Liver (tissue), 9 donors: ENCODE results near the gene SPATA32. TPM values are rescaled to one million over a fixed set of nuclear protein-coding genes. Genes with fewer than 3 reads are reported as not detected.
A peak's percentile ranks its signal among the peaks of the same experiment; 100 is the strongest.

ENCODE experiments used
- DNase-seq: peaks from one replicate; pipeline ENCODE4 v3.0.0-alpha.2; 2017; ENCODE audit warnings: low spot score
- H3K27ac ChIP-seq, 2 donors: one replicate each; pipeline ENCODE4 v1.7.0; 2013; ENCODE audit warnings: inconsistent platforms in 2 of 2, low read length in 2 of 2, control low read depth in 1 of 2, low read depth in 1 of 2, mild to moderate bottlenecking in 1 of 2
- H3K27me3 ChIP-seq, 4 donors: one replicate each; pipeline versions ENCODE4 v1.6.1 to v1.7.0; 2013; ENCODE audit warnings: low read length in 3 of 4, inconsistent platforms in 1 of 4, mild to moderate bottlenecking in 1 of 4, moderate library complexity in 1 of 4; ENCODE audit not compliant: control insufficient read depth in 4 of 4, insufficient read depth in 4 of 4
- H3K36me3 ChIP-seq, 4 donors: one replicate each; pipeline versions ENCODE4 v1.6.1 to v1.7.0; 2013; ENCODE audit warnings: low read length in 3 of 4, mild to moderate bottlenecking in 3 of 4, low read depth in 1 of 4, moderate library complexity in 1 of 4; ENCODE audit not compliant: control insufficient read depth in 4 of 4, insufficient read depth in 3 of 4
- H3K4me1 ChIP-seq, 4 donors: one replicate each; pipeline versions ENCODE4 v1.6.1 to v1.7.0; 2013; ENCODE audit warnings: low read length in 3 of 4, mild to moderate bottlenecking in 3 of 4, moderate library complexity in 1 of 4; ENCODE audit not compliant: control insufficient read depth in 4 of 4, insufficient read depth in 4 of 4
- H3K4me3 ChIP-seq, 3 donors: one replicate each; pipeline versions ENCODE4 v1.6.1 to v1.7.0; 2013; ENCODE audit warnings: low read length in 3 of 3, control low read depth in 1 of 3, low read depth in 1 of 3, mild to moderate bottlenecking in 1 of 3
- H3K9ac ChIP-seq, 2 donors: one replicate each; pipeline ENCODE4 v1.7.0; 2013; ENCODE audit warnings: low read length in 2 of 2, mild to moderate bottlenecking in 2 of 2, moderate library complexity in 2 of 2, control low read depth in 1 of 2, low read depth in 1 of 2
- H3K9me3 ChIP-seq, 4 donors: one replicate each; pipeline versions ENCODE4 v1.6.1 to v1.7.0; 2013; ENCODE audit warnings: low read length in 3 of 4; ENCODE audit not compliant: control insufficient read depth in 4 of 4
- EGR1 ChIP-seq, 2 donors: IDR thresholded peaks; 2 replicates each; pipeline ENCODE4 v1.6.1; 2016 to 2018; ENCODE audit warnings: antibody characterized with exemption in 2 of 2, low read depth in 2 of 2
- FOXA1 ChIP-seq: IDR thresholded peaks from 2 replicates; pipeline ENCODE4 v1.6.1; 2016; ENCODE audit warnings: antibody characterized with exemption
- FOXA2 ChIP-seq: IDR thresholded peaks from 2 replicates; pipeline ENCODE4 v1.6.1; 2016; ENCODE audit warnings: antibody characterized with exemption
- GABPA ChIP-seq, 2 donors: IDR thresholded peaks in 1 of 2; conservative IDR thresholded peaks in 1 of 2; 2 replicates each; pipeline ENCODE4 v1.6.1; 2016; ENCODE audit warnings: antibody characterized with exemption in 2 of 2, mild to moderate bottlenecking in 1 of 2, moderate library complexity in 1 of 2
- HNF4A ChIP-seq, 2 donors: conservative IDR thresholded peaks; 2 replicates each; pipeline ENCODE4 v1.6.1; 2016; ENCODE audit warnings: antibody characterized with exemption in 2 of 2, mild to moderate bottlenecking in 2 of 2
- HNF4G ChIP-seq: IDR thresholded peaks from 2 replicates; pipeline ENCODE4 v1.6.1; 2016; ENCODE audit warnings: antibody characterized with exemption
- JUND ChIP-seq, 2 donors: IDR thresholded peaks; 2 replicates each; pipeline ENCODE4 v1.6.1; 2016; ENCODE audit warnings: antibody characterized with exemption in 2 of 2
- MAX ChIP-seq: IDR thresholded peaks from 2 replicates; pipeline ENCODE4 v1.6.1; 2016; ENCODE audit warnings: antibody characterized with exemption
- NR2F2 ChIP-seq: IDR thresholded peaks from 2 replicates; pipeline ENCODE4 v1.6.1; 2016; ENCODE audit warnings: antibody characterized with exemption
- RAD21 ChIP-seq, 2 donors: IDR thresholded peaks; 2 replicates each; pipeline ENCODE4 v1.6.1; 2016; ENCODE audit warnings: antibody characterized with exemption in 2 of 2, mild to moderate bottlenecking in 2 of 2
- RXRA ChIP-seq, 2 donors: IDR thresholded peaks; 2 replicates each; pipeline ENCODE4 v1.6.1; 2017 to 2018; ENCODE audit warnings: antibody characterized with exemption in 2 of 2, mild to moderate bottlenecking in 1 of 2
- SP1 ChIP-seq: IDR thresholded peaks from 2 replicates; pipeline ENCODE4 v1.6.1; 2018; ENCODE audit warnings: antibody characterized with exemption, mild to moderate bottlenecking
- TAF1 ChIP-seq: conservative IDR thresholded peaks from 2 replicates; pipeline ENCODE4 v1.6.1; 2016; ENCODE audit warnings: antibody characterized with exemption, mild to moderate bottlenecking
- YY1 ChIP-seq: IDR thresholded peaks from 2 replicates; pipeline ENCODE4 v1.6.1; 2016; ENCODE audit warnings: antibody characterized with exemption, mild to moderate bottlenecking
- ZBTB33 ChIP-seq: IDR thresholded peaks from 2 replicates; pipeline ENCODE4 v1.6.1; 2016; ENCODE audit warnings: antibody characterized with exemption
- WGBS: extraction: QIAGEN DNeasy Blood & Tissue Kit; methylation state at CpG from one replicate; pipeline ENCODE4 v1.1.7; 2013; 5-methylcytosine and 5-hydroxymethylcytosine counted together
- polyA plus RNA-seq, 2 donors: library from polyadenylated mRNA; stranded (reverse) in 1 of 2; unstranded in 1 of 2; fragments of 200-250 nt in 1 of 2; fragments of >200 nt in 1 of 2; fragmentation: Nextera tagmentation in 1 of 2; extraction: Ambion mirVana in 1 of 2; gene quantifications; one replicate each; pipeline versions ENCODE4 v1.2.1 to v1.2.3, GENCODE V29; 2013 to 2015
- total RNA-seq, 2 donors: library from RNA; depleted of rRNA; stranded (reverse); fragments of >200 nt; gene quantifications; one replicate each; pipeline ENCODE4 v1.2.3, GENCODE V29; 2014
- TF ChIP-seq, protein P1 (sequence below): IDR thresholded peaks from 2 replicates; pipeline ENCODE4 v1.6.1; 2016; ENCODE audit warnings: antibody characterized with exemption
- TF ChIP-seq, protein P2 (sequence below): fragments of 150-350 bp; IDR thresholded peaks from 2 replicates; pipeline ENCODE4 v1.5.1; 2017; ENCODE audit warnings: improper control_type of control experiment, low read depth, low read length; ENCODE audit not compliant: missing input control
- TF ChIP-seq, protein P3 (sequence below): IDR thresholded peaks from 2 replicates; pipeline ENCODE4 v1.6.1; 2016; ENCODE audit warnings: antibody characterized with exemption, mild to moderate bottlenecking
- donor health status: healthy.
- donor health status: healthy.
- donor health status: healthy.
- donor health status: healthy.
- donor health status: healthy.

The SPATA32 gene
- total and polyA plus RNA-seq, 4 donors, result not detected

- TF ChIP-seq EGR1 (IDR thresholded peaks at IDR 0.05; ENCODE audit: low read depth in 2 of 2) (no peak), FOXA2 (peak; percentile 40), FOXA1 (peak; percentile 58), GABPA (IDR thresholded peaks at IDR 0.05 in 1 of 2, conservative IDR thresholded peaks at IDR 0.05 in 1 of 2) (peak in 1 of 2 donors; percentile 5), HNF4G (no peak)
- TF ChIP-seq, protein P1, sequence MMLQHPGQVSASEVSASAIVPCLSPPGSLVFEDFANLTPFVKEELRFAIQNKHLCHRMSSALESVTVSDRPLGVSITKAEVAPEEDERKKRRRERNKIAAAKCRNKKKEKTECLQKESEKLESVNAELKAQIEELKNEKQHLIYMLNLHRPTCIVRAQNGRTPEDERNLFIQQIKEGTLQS, result no peak
These were observed 32.6 kb upstream of the SPATA32 start (continued) for GRCh38 chr17:45294506-45294905.

DNA sequence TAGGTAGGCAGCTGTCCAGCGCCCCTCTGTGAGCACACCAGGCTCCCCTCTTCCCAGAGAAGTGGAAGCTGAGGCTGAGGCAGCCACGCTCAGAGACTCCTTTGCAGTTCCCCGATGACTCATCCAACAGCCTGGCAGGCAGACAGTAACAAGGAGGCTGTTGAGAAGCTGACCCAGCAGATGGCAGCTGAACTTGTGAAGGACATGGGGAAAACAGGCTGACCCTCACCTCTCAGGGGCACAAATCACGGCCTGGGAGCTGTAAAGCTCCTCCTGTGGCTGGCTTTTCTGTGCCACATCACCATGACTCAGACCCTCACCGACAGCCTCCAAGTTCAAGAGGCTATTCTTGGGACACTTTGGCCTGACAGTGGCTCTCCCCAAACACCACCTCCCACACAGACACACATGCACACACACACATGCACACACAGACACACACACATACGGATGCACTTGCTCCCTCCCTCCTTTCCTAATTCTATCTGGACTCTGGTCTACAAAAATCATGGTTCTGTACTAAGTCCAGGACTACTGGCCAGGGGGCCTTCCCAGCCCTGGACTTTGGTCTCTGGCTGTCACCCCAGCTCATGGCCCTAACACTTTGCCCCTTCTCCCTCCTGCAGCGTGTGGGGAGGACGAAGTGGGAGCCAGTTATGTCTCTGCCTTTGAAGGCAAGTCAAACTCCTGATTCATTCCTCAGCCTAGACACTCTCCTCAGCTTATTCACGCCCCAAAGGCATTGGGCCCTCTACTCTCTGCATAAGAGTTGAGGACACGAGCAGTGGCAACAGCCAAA, 31.7 kb upstream of the SPATA32 start:
- Histone ChIP-seq H3K9ac (no peak overlapping the region), H3K4me3 (no peak overlapping the region), H3K27ac (peak overlapping the region; percentile 52 to 77), H3K27me3 (no peaks in the 10 kb centered on the region), H3K36me3 (peaks cover 0 to 2% (median 0%) of the 10 kb centered on the region in 4 donors), H3K9me3 (no peaks in the 10 kb centered on the region), H3K4me1 (peaks cover 22 to 83% (median 71%) of the 10 kb centered on the region in 4 donors)
- TF ChIP-seq MAX, result peak; percentile 93
- TF ChIP-seq, protein P1, result peak; percentile 81
- TF ChIP-seq FOXA1, result peak; percentile 36
- TF ChIP-seq TAF1, result no peak
- TF ChIP-seq, protein P2, sequence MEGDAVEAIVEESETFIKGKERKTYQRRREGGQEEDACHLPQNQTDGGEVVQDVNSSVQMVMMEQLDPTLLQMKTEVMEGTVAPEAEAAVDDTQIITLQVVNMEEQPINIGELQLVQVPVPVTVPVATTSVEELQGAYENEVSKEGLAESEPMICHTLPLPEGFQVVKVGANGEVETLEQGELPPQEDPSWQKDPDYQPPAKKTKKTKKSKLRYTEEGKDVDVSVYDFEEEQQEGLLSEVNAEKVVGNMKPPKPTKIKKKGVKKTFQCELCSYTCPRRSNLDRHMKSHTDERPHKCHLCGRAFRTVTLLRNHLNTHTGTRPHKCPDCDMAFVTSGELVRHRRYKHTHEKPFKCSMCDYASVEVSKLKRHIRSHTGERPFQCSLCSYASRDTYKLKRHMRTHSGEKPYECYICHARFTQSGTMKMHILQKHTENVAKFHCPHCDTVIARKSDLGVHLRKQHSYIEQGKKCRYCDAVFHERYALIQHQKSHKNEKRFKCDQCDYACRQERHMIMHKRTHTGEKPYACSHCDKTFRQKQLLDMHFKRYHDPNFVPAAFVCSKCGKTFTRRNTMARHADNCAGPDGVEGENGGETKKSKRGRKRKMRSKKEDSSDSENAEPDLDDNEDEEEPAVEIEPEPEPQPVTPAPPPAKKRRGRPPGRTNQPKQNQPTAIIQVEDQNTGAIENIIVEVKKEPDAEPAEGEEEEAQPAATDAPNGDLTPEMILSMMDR, result no peak
- TF ChIP-seq HNF4A (conservative IDR thresholded peaks at IDR 0.05), result peak; percentile 100
- TF ChIP-seq EGR1 (IDR thresholded peaks at IDR 0.05; ENCODE audit: low read depth in 2 of 2), result peak in 1 of 2 donors; percentile 84
- peak; percentile 82 to 95 for TF ChIP-seq JUND (IDR thresholded peaks at IDR 0.05)
- peak; percentile 100 for TF ChIP-seq HNF4G
- peak; percentile 99 for TF ChIP-seq RXRA (IDR thresholded peaks at IDR 0.05)
- peak in 1 of 2 donors; percentile 63 for TF ChIP-seq GABPA (IDR thresholded peaks at IDR 0.05 in 1 of 2, conservative IDR thresholded peaks at IDR 0.05 in 1 of 2)
- peak; percentile 69 for TF ChIP-seq YY1
- TF ChIP-seq ZBTB33, result peak; percentile 92
- TF ChIP-seq NR2F2, result peak; percentile 98
- TF ChIP-seq SP1, result peak; percentile 100
- TF ChIP-seq, protein P3, sequence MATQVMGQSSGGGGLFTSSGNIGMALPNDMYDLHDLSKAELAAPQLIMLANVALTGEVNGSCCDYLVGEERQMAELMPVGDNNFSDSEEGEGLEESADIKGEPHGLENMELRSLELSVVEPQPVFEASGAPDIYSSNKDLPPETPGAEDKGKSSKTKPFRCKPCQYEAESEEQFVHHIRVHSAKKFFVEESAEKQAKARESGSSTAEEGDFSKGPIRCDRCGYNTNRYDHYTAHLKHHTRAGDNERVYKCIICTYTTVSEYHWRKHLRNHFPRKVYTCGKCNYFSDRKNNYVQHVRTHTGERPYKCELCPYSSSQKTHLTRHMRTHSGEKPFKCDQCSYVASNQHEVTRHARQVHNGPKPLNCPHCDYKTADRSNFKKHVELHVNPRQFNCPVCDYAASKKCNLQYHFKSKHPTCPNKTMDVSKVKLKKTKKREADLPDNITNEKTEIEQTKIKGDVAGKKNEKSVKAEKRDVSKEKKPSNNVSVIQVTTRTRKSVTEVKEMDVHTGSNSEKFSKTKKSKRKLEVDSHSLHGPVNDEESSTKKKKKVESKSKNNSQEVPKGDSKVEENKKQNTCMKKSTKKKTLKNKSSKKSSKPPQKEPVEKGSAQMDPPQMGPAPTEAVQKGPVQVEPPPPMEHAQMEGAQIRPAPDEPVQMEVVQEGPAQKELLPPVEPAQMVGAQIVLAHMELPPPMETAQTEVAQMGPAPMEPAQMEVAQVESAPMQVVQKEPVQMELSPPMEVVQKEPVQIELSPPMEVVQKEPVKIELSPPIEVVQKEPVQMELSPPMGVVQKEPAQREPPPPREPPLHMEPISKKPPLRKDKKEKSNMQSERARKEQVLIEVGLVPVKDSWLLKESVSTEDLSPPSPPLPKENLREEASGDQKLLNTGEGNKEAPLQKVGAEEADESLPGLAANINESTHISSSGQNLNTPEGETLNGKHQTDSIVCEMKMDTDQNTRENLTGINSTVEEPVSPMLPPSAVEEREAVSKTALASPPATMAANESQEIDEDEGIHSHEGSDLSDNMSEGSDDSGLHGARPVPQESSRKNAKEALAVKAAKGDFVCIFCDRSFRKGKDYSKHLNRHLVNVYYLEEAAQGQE, result peak; percentile 70
- TF ChIP-seq FOXA2, result peak; percentile 66
- peak; percentile 54 to 64 for TF ChIP-seq RAD21 (IDR thresholded peaks at IDR 0.05)
- WGBS, result 27% methylated on average over 10 of the region's 10 CpGs
- no peak for DNase-seq
